SKM-1 (cell line): ENCODE data around the gene TSPAN5.

Source experiments
- DNase-seq: peaks from one replicate; lab custom pipeline; 2025; ENCODE audit not compliant: unreplicated experiment; lab: John Stamatoyannopoulos, UW

TSPAN5 gene

GRCh38 chr4:98601708-98602107, 56.7 kb downstream of the TSPAN5 start:
- no peak for DNase-seq

- DNase-seq, result no peak
Measured at GRCh38 chr4:98599617-98600205, 58.7 kb downstream of the TSPAN5 start.

GRCh38 chr4:98586962-98587354, 71.5 kb downstream of the TSPAN5 start:
- DNase-seq, result no peak

GRCh38 chr4:98586291-98586961, 72.0 kb downstream of the TSPAN5 start:
- no peak for DNase-seq

GRCh38 chr4:98585596-98585995, 72.8 kb downstream of the TSPAN5 start:
- DNase-seq, result no peak

- no peak for DNase-seq
Measured at GRCh38 chr4:98584265-98584664, 74.1 kb downstream of the TSPAN5 start.

GRCh38 chr4:98583265-98583664, 75.1 kb downstream of the TSPAN5 start:
- no peak for DNase-seq

GRCh38 chr4:98581126-98581525, 77.3 kb downstream of the TSPAN5 start:
- DNase-seq, result no peak

- DNase-seq, result no peak
Measured at GRCh38 chr4:98577956-98578355, 80.5 kb downstream of the TSPAN5 start.

- no peak for DNase-seq
Measured at GRCh38 chr4:98574816-98575215, 83.6 kb downstream of the TSPAN5 start.

- DNase-seq, result no peak
Measured at GRCh38 chr4:98573791-98574190, 84.6 kb downstream of the TSPAN5 start.

GRCh38 chr4:98572697-98573096, 85.7 kb downstream of the TSPAN5 start:
- DNase-seq, result no peak

GRCh38 chr4:98571161-98571786, 87.1 kb downstream of the TSPAN5 start:
- DNase-seq, result no peak

- DNase-seq, result no peak
Measured at GRCh38 chr4:98570151-98570797, 88.1 kb downstream of the TSPAN5 start.

- DNase-seq, result no peak
Measured at GRCh38 chr4:98568941-98569663, 89.3 kb downstream of the TSPAN5 start.

- DNase-seq, result no peak
Measured at GRCh38 chr4:98567611-98568010, 90.8 kb downstream of the TSPAN5 start.

- no peak for DNase-seq
Measured at GRCh38 chr4:98566361-98567008, 91.9 kb downstream of the TSPAN5 start.

GRCh38 chr4:98565681-98566301, 92.6 kb downstream of the TSPAN5 start:
- no peak for DNase-seq

- DNase-seq, result no peak
Measured at GRCh38 chr4:98564852-98565251, 93.6 kb downstream of the TSPAN5 start.

- no peak for DNase-seq
Measured at GRCh38 chr4:98560321-98560720, 98.1 kb downstream of the TSPAN5 start.
